ENCODE results near the gene FADS3.

- TF ChIP-seq CTCF (IDR thresholded peaks at IDR 0.05) (no peak), USF2 (CRISPR knock-in tag; IDR thresholded peaks at IDR 0.05) (no peak), MAX (CRISPR knock-in tag; IDR thresholded peaks at IDR 0.05) (no peak), ERG (CRISPR knock-in tag; IDR thresholded peaks at IDR 0.05) (no peak), ZNF317 (CRISPR knock-in tag; IDR thresholded peaks at IDR 0.05; ENCODE audit: borderline replicate concordance, low read depth) (no peak), ETV6 (CRISPR knock-in tag; IDR thresholded peaks at IDR 0.05) (no peak), SP1 (CRISPR knock-in tag; conservative IDR thresholded peaks at IDR 0.05) (no peak), JUN (CRISPR knock-in tag; IDR thresholded peaks at IDR 0.05) (no peak), MXD4 (CRISPR knock-in tag; IDR thresholded peaks at IDR 0.05; ENCODE audit: borderline replicate concordance) (no peak), NR2C2 (CRISPR knock-in tag; IDR thresholded peaks at IDR 0.05) (no peak), RELA (CRISPR knock-in tag; IDR thresholded peaks at IDR 0.05; ENCODE audit: borderline replicate concordance) (no peak), NFE2L1 (CRISPR knock-in tag; IDR thresholded peaks at IDR 0.05) (no peak)
Observed at GRCh38 chr11:61922539-61922938, 31.2 kb upstream of the FADS3 start.
